GM10266 (cell line): ENCODE measurements around the gene RNU1-4.
"Not testable (repeated sequence)": the region's sequence is repeated elsewhere in the genome, so short reads cannot be mapped to it uniquely, and the experiment has no call there.

Source experiments
- DNase-seq: peaks from one replicate; pipeline ENCODE4 v3.0.0; 2012; ENCODE audit errors: extremely low spot score
- CTCF ChIP-seq: IDR thresholded peaks from 2 replicates; pipeline ENCODE4 v1.5.1; 2012; ENCODE audit warnings: mild to moderate bottlenecking, low read depth; ENCODE audit not compliant: control insufficient read depth, insufficient read depth; ENCODE audit errors: missing control alignments

RNU1-4 gene

GRCh38 chr1:16708704-16709103 lies 31.6 kb upstream of the RNU1-4 start:
- not testable (repeated sequence) for DNase-seq

DNA sequence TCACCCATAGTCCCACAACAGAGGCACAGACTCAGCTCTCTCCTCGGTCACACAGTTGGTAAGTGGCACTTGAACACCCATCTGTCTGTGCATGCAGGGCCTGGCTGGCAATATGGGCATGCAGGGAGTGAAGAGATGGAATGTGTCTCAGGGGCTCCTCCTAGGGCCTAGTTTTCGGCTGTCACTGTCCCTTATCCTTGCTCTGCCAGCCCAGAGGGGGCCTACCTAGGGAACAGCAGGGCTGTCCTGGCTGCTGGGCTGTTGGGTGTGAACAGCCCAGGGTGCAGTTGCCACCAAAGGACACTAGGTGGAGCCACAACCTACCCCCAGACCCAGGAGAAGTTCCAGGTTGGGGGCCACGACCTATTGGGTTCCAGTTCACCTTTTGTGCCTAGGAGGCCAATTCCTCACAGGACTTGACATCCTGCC lies 30.6 kb upstream of the RNU1-4 start:
- peak; percentile 44 for TF ChIP-seq CTCF
- not testable (repeated sequence) for DNase-seq

DNA sequence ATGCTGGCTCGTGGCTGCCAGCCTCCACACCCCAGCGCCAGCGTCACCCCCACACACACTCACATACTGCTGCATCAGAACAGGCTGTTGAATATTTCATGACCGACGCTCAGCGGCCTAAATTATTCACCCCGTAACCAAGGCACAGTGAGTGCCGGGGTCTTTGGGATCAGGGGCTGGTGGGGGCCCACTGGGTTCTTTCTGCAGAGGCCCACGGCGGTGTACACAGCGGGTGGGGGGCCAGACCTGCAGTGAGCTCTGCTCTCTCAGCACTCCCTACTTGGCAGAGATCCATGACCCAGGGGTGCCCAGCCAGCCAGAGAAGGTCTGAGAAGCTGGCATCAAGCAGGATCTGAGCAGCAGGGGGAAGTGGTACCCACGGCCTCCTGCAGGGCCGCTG lies 29.7 kb upstream of the RNU1-4 start:
- not testable (repeated sequence) for DNase-seq

GRCh38 chr1:16712131-16712530 lies 28.2 kb upstream of the RNU1-4 start:
- DNase-seq = not testable (repeated sequence)

GRCh38 chr1:16712582-16712981 lies 27.7 kb upstream of the RNU1-4 start:
- DNase-seq = not testable (repeated sequence)

GRCh38 chr1:16712984-16713383 lies 27.3 kb upstream of the RNU1-4 start:
- not testable (repeated sequence) for DNase-seq

GRCh38 chr1:16713480-16713879 lies 26.8 kb upstream of the RNU1-4 start:
- DNase-seq = not testable (repeated sequence)

- TF ChIP-seq CTCF = no peak
- no peak for DNase-seq
Measured at GRCh38 chr1:16716691-16717335, 23.5 kb upstream of the RNU1-4 start.

- TF ChIP-seq CTCF = no peak
- DNase-seq = no peak
Measured at GRCh38 chr1:16717336-16718098, 22.8 kb upstream of the RNU1-4 start.

- DNase-seq = peak; percentile 47
Measured at GRCh38 chr1:16718099-16718907, 22.0 kb upstream of the RNU1-4 start.

- DNase-seq = peak; percentile 42
- TF ChIP-seq CTCF = no peak
Measured at GRCh38 chr1:16718908-16719533, 21.3 kb upstream of the RNU1-4 start.
